K562 (cell line): ENCODE measurements around the gene ITSN2. TPM values are rescaled to one million over a fixed set of nuclear protein-coding genes. Genes with fewer than 3 reads are reported as not detected.

ENCODE experiments used
- ATAC-seq: fragments of 200-7000 bp; cut with Tn5 transposase; 3 replicates; pipeline ENCODE4 v1.9.1; 2020; ENCODE audit warnings: moderate library complexity
- BruUV-seq: library from RNA; stranded (reverse); fragments of 400-500 nt; replicated peaks from 2 replicates; lab custom pipeline; 2021; lab: Mats Ljungman, UMichigan
- CTCF ChIA-PET: fragments of 300-600 bp; formaldehyde crosslinking; extraction: SDS; loops from one replicate; lab custom pipeline; 2021; ENCODE audit warnings: low intra/inter-chr PET ratio; lab: Yijun Ruan, JAX
- POLR2A ChIA-PET: fragments of 300-600, 350-650 bp; sonication (Branson Sonifier 250); formaldehyde crosslinking; extraction: SDS; loops from one replicate; lab custom pipeline; 2021; ENCODE audit warnings: antibody characterized with exemption, inconsistent platforms; lab: Yijun Ruan, JAX
- DNase-seq, 4 experiments: peaks; one replicate each; pipeline versions ENCODE4 v3.0.0 to v3.0.0-alpha.2; 2011 to 2018; ENCODE audit warnings: low spot score in 3 of 4, mixed read lengths in 3 of 4; ENCODE audit errors: extremely low read depth in 1 of 4
- FAIRE-seq: peaks from 2 replicates; lab custom pipeline; 2011; peaks lifted over from hg19 to GRCh38; lab: Jason Lieb, UNC
- H2AFZ ChIP-seq: 2 replicates; pipeline ENCODE4 v1.6.0; 2011; ENCODE audit warnings: low read depth, low read length, control low read depth, inconsistent platforms
- H3K27ac ChIP-seq: fragments of 200-600 bp; 3 replicates; pipeline ENCODE4 v1.8.0; 2011; ENCODE audit warnings: low read depth, mild to moderate bottlenecking, control low read depth, inconsistent platforms, low read length, moderate library complexity, mixed read lengths; ENCODE audit errors: extremely low read depth
- H3K27me3 ChIP-seq, 2 experiments: fragments of 300-600 bp in 1 of 2; 2 replicates in 1 of 2; 3 replicates in 1 of 2; pipeline versions ENCODE4 v1.6.0 to v1.8.0; 2011; ENCODE audit warnings: inconsistent platforms in 2 of 2, low read length in 2 of 2, mild to moderate bottlenecking in 1 of 2, mixed read lengths in 1 of 2, moderate library complexity in 1 of 2; ENCODE audit not compliant: control insufficient read depth in 2 of 2, insufficient read depth in 2 of 2
- H3K36me3 ChIP-seq: fragments of 300-600 bp; 3 replicates; pipeline ENCODE4 v1.8.0; 2011; ENCODE audit warnings: mild to moderate bottlenecking, low read length, inconsistent platforms; ENCODE audit not compliant: control insufficient read depth, insufficient read depth
- H3K4me1 ChIP-seq, 2 experiments: fragments of 200-600 bp in 1 of 2; replicated peaks in 1 of 2; 2 replicates in 1 of 2; 3 replicates in 1 of 2; pipeline versions ENCODE4 v1.5.1 to v1.8.0; 2011; ENCODE audit warnings: inconsistent platforms in 2 of 2, low read length in 2 of 2, mild to moderate bottlenecking in 1 of 2, mixed read lengths in 1 of 2, moderate library complexity in 1 of 2; ENCODE audit not compliant: control insufficient read depth in 2 of 2, insufficient read depth in 2 of 2
- H3K4me2 ChIP-seq: 2 replicates; pipeline ENCODE4 v1.6.1; 2011; ENCODE audit warnings: low read length, control low read depth, inconsistent platforms, mixed read lengths; ENCODE audit not compliant: insufficient read depth
- H3K4me3 ChIP-seq: fragments of 200-600 bp; sonication (generic), shearing (Covaris generic); 2 replicates; pipeline ENCODE4 v1.5.1; 2016; ENCODE audit warnings: control low read depth, inconsistent platforms
- H3K79me2 ChIP-seq: fragments of 200-600 bp; 3 replicates; pipeline ENCODE4 v1.8.0; 2011; ENCODE audit warnings: low read length, inconsistent platforms; ENCODE audit not compliant: control insufficient read depth, insufficient read depth
- H3K9ac ChIP-seq, 2 experiments: 2 replicates each; pipeline versions ENCODE4 v1.6.0 to v1.6.1; 2011; ENCODE audit warnings: low read depth in 2 of 2, low read length in 2 of 2, control low read depth in 1 of 2, inconsistent platforms in 1 of 2, mild to moderate bottlenecking in 1 of 2, mixed read lengths in 1 of 2; ENCODE audit not compliant: insufficient read depth in 1 of 2
- H3K9me1 ChIP-seq: one replicate; pipeline ENCODE4 v1.6.0; 2011; ENCODE audit warnings: inconsistent platforms, mild to moderate bottlenecking, low read length, moderate library complexity; ENCODE audit not compliant: control insufficient read depth, insufficient read depth
- H3K9me3 ChIP-seq: replicated peaks from 2 replicates; pipeline ENCODE4 v1.5.1; 2011; ENCODE audit warnings: low read depth, low read length, inconsistent platforms; ENCODE audit not compliant: control insufficient read depth, insufficient read depth
- H4K20me1 ChIP-seq: replicated peaks from 2 replicates; pipeline ENCODE4 v1.6.1; 2011; ENCODE audit warnings: low read length, inconsistent platforms, mixed read lengths; ENCODE audit not compliant: control insufficient read depth, insufficient read depth
- ARID4B ChIP-seq: sonication (generic); formaldehyde crosslinking; IDR thresholded peaks from 2 replicates; pipeline ENCODE4 v1.8.0; 2022; ENCODE audit warnings: mild to moderate bottlenecking, missing genetic modification reagents
- MED1 ChIP-seq: sonication (generic); formaldehyde crosslinking; IDR thresholded peaks from 2 replicates; pipeline ENCODE4 v1.8.1; 2023; ENCODE audit warnings: missing genetic modification reagents, borderline replicate concordance
- NR4A1 ChIP-seq, 2 experiments: fragments of 250-450 bp in 1 of 2; fragments of 450-650 bp in 1 of 2; sonication (Bioruptor Pico) in 1 of 2; IDR thresholded peaks; 2 replicates each; pipeline versions ENCODE4 v1.4.0 to v1.6.1; 2016 to 2020; ENCODE audit warnings: mild to moderate bottlenecking in 2 of 2, missing compliant biosample characterization in 1 of 2, missing genetic modification characterization in 1 of 2, moderate library complexity in 1 of 2
- RHOXF2B ChIP-seq: fragments of 250-450 bp; sonication (Bioruptor Pico); conservative IDR thresholded peaks from 2 replicates; pipeline ENCODE4 v1.5.1; 2021
- WGBS: fragments of 100-300 bp; shearing (Covaris generic); methylation state at CpG from one replicate; pipeline ENCODE4 v1.1.6; 2016; ENCODE audit warnings: low coverage, mixed read lengths; ENCODE audit not compliant: insufficient coverage; ENCODE audit errors: missing lambda C conversion rate; 5-methylcytosine and 5-hydroxymethylcytosine counted together
- in situ Hi-C: fragments of 300-500 bp; cut with MboI; formaldehyde crosslinking; loops from 4 replicates; pipeline ENCODE4 v1.15.0; 2018; ENCODE audit warnings: inconsistent platforms, mixed read lengths
- intact Hi-C: fragments of 100-400 bp; cut with micrococcal nuclease; formaldehyde crosslinking; loops from 2 replicates; pipeline ENCODE4 v1.14.2; 2022
- polyA plus RNA-seq, 8 experiments: library from polyadenylated mRNA; depleted of rRNA in 4 of 8; stranded (reverse) in 5 of 8; unstranded in 3 of 8; fragments of >200 nt; fragmentation: Nextera tagmentation in 2 of 8; fragmentation: Illumina TruSeq in 1 of 8; extraction: Ambion mirVana in 2 of 8; extraction: Trizol in 1 of 8; gene quantifications; 2 replicates each; pipeline versions ENCODE4 v1.2.1 to v1.2.3, GENCODE V29; 2011 to 2014; ENCODE audit warnings: inconsistent platforms in 1 of 8, missing spikeins in 1 of 8
- total RNA-seq, 7 experiments: library from RNA; depleted of rRNA in 6 of 7; stranded (reverse); fragments of >200 nt in 6 of 7; fragmentation: Illumina TruSeq in 2 of 7; extraction: Trizol in 2 of 7; gene quantifications; 2 replicates each; pipeline versions ENCODE4 v1.2.1 to v1.2.3, GENCODE V29; 2011 to 2021; ENCODE audit warnings: low replicate concordance in 1 of 7

ITSN2 gene
- total and polyA plus RNA-seq, 9 of the 15 experiments (the other 6 are each of a cell fraction or from before 2014, with no cell fraction given) = 6.6 to 19.9 (median 15.2) TPM

- CTCF ChIA-PET = interaction anchor here (0.7 kb wide), 1 partner anchor 42 kb away, joined by 3 read pairs; no protein-coding TSS in a partner anchor
- TF ChIP-seq ARID4B (CRISPR knock-in tag) = no peak
- no peak for TF ChIP-seq RHOXF2B (CRISPR knock-in tag)
- TF ChIP-seq NR4A1 (CRISPR knock-in tag; IDR thresholded peaks at IDR 0.05) = no peak
- no peak for TF ChIP-seq NR4A1 (tag; IDR thresholded peaks at IDR 0.05)
- no peak for TF ChIP-seq MED1 (CRISPR knock-in tag)
- ATAC-seq (no peak), FAIRE-seq (no peak), DNase-seq (no peak)
- Histone ChIP-seq H3K79me2 (no peaks in the 10 kb centered on the region), H3K4me1 (peaks cover 0 to 3% of the 10 kb centered on the region in 2 experiments; a peak in 1 of 5 replicates), H3K9ac (no peak overlapping the region), H3K27me3 (no peaks in the 10 kb centered on the region), H3K9me1 (no peaks in the 10 kb centered on the region), H3K27ac (no peak overlapping the region), H3K36me3 (no peaks in the 10 kb centered on the region), H3K4me2 (no peak overlapping the region), H4K20me1 (no peaks in the 10 kb centered on the region), H2AFZ (no peak overlapping the region), H3K4me3 (no peak overlapping the region), H3K9me3 (no peaks in the 10 kb centered on the region)
- intact Hi-C loops (no loop called here), in situ Hi-C loops (no loop called here)
- no TSS peak for BruUV-seq
- POLR2A ChIA-PET = no interaction called here
- 59% methylated on average over 7 of the region's 7 CpGs for WGBS
Measured at GRCh38 chr2:24211408-24211807, 148.9 kb downstream of the ITSN2 start.
